H1 (cell line): ENCODE measurements around the gene GSAP. TPM values are rescaled to one million over a fixed set of nuclear protein-coding genes. Genes with fewer than 3 reads are reported as not detected.

ENCODE experiments used
- ASH2L ChIP-seq: fragments of 200-600, 300-600 bp; sonication (generic); IDR thresholded peaks from one replicate; pipeline ENCODE4 v1.7.1; 2017; ENCODE audit warnings: low read length
- CREB1 ChIP-seq: IDR thresholded peaks from 2 replicates; pipeline ENCODE4 v1.6.1; 2012; ENCODE audit warnings: inconsistent platforms
- GTF2F1 ChIP-seq: IDR thresholded peaks from 2 replicates; pipeline ENCODE4 v1.6.1; 2012; ENCODE audit warnings: low read depth, low read length, improper control_type of control experiment, borderline replicate concordance
- PHF8 ChIP-seq: fragments of 200-600 bp; sonication (generic); conservative IDR thresholded peaks from 2 replicates; pipeline ENCODE4 v1.7.1; 2012; ENCODE audit warnings: low read depth, mild to moderate bottlenecking, inconsistent platforms, low read length, moderate library complexity
- RFX5 ChIP-seq: IDR thresholded peaks from 2 replicates; pipeline ENCODE4 v1.6.1; 2011; ENCODE audit warnings: low read depth, low read length, improper control_type of control experiment, borderline replicate concordance
- SUZ12 ChIP-seq: fragments of 200-600 bp; sonication (generic); IDR thresholded peaks from 2 replicates; pipeline ENCODE4 v1.6.1; 2012; ENCODE audit warnings: mild to moderate bottlenecking, inconsistent platforms, low read length, moderate library complexity, mixed read lengths
- TEAD4 ChIP-seq: IDR thresholded peaks from 2 replicates; pipeline ENCODE4 v1.6.1; 2012; ENCODE audit warnings: low read depth, low read length, inconsistent platforms, mixed read lengths
- polyA plus RNA-seq, 7 experiments: library from polyadenylated mRNA; depleted of rRNA in 3 of 7; stranded (reverse) in 5 of 7; unstranded in 2 of 7; fragments of >200 nt in 5 of 7; fragments of 200-250 nt in 2 of 7; gene quantifications; 1 replicate in 5 of 7; 2 replicates in 1 of 7; 4 replicates in 1 of 7; pipeline versions ENCODE4 v1.2.1 to v1.2.3, GENCODE V29; 2011 to 2013; ENCODE audit warnings: missing spikeins in 2 of 7, mixed read lengths in 2 of 7
- total RNA-seq: library from RNA; stranded (reverse); fragmentation: NEBNext Ultra II Directional; extraction: Animal tissue kit (Norgen Biotek cat#: 25700); gene quantifications from 2 replicates; pipeline ENCODE4 v1.2.1, GENCODE V29; 2021
- TF ChIP-seq, protein P1 (sequence below): fragments of 300-600 bp; sonication (generic); IDR thresholded peaks from 2 replicates; pipeline ENCODE4 v1.7.1; 2012; ENCODE audit warnings: low read length, moderate library complexity, mild to moderate bottlenecking, inconsistent platforms; ENCODE audit not compliant: insufficient replicate concordance
- TF ChIP-seq, protein P2 (sequence below), 3 experiments: IDR thresholded peaks; 1 replicate in 2 of 3; 2 replicates in 1 of 3; pipeline versions ENCODE4 v1.5.1 to v1.6.1; 2011; ENCODE audit warnings: low read length in 3 of 3, mild to moderate bottlenecking in 3 of 3, inconsistent platforms in 2 of 3, low read depth in 1 of 3, moderate library complexity in 1 of 3; ENCODE audit not compliant: insufficient read depth in 1 of 3; ENCODE audit errors: control extremely low read depth in 1 of 3

The GSAP gene
- total and polyA plus RNA-seq, 2 of the 8 experiments (the other 6 are each of a cell fraction or from before 2014, with no cell fraction given): 0.93 to 2.1 TPM

DNA sequence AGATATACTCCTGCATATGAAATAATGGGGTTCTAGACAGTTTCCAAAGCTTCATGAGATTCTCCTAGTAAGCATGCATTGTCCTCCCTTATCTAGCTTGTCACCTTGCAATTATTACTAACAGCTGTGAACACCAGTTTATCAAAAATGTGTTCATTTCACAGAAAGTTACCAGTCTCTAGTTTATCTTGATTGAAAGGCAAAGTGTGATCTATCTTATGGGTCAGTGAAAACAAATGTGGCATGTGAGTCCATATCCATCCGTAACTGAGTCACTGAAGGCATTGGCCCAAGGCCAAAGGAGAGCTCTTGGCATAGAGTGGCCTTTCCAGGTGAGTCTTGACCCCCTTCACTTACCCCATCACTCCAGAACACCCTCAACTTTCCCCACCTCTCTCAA is 53.2 kb downstream of the GSAP start (continued):
- TF ChIP-seq, protein P1, sequence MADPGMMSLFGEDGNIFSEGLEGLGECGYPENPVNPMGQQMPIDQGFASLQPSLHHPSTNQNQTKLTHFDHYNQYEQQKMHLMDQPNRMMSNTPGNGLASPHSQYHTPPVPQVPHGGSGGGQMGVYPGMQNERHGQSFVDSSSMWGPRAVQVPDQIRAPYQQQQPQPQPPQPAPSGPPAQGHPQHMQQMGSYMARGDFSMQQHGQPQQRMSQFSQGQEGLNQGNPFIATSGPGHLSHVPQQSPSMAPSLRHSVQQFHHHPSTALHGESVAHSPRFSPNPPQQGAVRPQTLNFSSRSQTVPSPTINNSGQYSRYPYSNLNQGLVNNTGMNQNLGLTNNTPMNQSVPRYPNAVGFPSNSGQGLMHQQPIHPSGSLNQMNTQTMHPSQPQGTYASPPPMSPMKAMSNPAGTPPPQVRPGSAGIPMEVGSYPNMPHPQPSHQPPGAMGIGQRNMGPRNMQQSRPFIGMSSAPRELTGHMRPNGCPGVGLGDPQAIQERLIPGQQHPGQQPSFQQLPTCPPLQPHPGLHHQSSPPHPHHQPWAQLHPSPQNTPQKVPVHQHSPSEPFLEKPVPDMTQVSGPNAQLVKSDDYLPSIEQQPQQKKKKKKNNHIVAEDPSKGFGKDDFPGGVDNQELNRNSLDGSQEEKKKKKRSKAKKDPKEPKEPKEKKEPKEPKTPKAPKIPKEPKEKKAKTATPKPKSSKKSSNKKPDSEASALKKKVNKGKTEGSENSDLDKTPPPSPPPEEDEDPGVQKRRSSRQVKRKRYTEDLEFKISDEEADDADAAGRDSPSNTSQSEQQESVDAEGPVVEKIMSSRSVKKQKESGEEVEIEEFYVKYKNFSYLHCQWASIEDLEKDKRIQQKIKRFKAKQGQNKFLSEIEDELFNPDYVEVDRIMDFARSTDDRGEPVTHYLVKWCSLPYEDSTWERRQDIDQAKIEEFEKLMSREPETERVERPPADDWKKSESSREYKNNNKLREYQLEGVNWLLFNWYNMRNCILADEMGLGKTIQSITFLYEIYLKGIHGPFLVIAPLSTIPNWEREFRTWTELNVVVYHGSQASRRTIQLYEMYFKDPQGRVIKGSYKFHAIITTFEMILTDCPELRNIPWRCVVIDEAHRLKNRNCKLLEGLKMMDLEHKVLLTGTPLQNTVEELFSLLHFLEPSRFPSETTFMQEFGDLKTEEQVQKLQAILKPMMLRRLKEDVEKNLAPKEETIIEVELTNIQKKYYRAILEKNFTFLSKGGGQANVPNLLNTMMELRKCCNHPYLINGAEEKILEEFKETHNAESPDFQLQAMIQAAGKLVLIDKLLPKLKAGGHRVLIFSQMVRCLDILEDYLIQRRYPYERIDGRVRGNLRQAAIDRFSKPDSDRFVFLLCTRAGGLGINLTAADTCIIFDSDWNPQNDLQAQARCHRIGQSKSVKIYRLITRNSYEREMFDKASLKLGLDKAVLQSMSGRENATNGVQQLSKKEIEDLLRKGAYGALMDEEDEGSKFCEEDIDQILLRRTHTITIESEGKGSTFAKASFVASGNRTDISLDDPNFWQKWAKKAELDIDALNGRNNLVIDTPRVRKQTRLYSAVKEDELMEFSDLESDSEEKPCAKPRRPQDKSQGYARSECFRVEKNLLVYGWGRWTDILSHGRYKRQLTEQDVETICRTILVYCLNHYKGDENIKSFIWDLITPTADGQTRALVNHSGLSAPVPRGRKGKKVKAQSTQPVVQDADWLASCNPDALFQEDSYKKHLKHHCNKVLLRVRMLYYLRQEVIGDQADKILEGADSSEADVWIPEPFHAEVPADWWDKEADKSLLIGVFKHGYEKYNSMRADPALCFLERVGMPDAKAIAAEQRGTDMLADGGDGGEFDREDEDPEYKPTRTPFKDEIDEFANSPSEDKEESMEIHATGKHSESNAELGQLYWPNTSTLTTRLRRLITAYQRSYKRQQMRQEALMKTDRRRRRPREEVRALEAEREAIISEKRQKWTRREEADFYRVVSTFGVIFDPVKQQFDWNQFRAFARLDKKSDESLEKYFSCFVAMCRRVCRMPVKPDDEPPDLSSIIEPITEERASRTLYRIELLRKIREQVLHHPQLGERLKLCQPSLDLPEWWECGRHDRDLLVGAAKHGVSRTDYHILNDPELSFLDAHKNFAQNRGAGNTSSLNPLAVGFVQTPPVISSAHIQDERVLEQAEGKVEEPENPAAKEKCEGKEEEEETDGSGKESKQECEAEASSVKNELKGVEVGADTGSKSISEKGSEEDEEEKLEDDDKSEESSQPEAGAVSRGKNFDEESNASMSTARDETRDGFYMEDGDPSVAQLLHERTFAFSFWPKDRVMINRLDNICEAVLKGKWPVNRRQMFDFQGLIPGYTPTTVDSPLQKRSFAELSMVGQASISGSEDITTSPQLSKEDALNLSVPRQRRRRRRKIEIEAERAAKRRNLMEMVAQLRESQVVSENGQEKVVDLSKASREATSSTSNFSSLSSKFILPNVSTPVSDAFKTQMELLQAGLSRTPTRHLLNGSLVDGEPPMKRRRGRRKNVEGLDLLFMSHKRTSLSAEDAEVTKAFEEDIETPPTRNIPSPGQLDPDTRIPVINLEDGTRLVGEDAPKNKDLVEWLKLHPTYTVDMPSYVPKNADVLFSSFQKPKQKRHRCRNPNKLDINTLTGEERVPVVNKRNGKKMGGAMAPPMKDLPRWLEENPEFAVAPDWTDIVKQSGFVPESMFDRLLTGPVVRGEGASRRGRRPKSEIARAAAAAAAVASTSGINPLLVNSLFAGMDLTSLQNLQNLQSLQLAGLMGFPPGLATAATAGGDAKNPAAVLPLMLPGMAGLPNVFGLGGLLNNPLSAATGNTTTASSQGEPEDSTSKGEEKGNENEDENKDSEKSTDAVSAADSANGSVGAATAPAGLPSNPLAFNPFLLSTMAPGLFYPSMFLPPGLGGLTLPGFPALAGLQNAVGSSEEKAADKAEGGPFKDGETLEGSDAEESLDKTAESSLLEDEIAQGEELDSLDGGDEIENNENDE: no peak
- TF ChIP-seq RFX5 (no peak), TEAD4 (no peak), CREB1 (no peak), ASH2L (no peak), SUZ12 (no peak), GTF2F1 (no peak), PHF8 (no peak)
- TF ChIP-seq, protein P2, sequence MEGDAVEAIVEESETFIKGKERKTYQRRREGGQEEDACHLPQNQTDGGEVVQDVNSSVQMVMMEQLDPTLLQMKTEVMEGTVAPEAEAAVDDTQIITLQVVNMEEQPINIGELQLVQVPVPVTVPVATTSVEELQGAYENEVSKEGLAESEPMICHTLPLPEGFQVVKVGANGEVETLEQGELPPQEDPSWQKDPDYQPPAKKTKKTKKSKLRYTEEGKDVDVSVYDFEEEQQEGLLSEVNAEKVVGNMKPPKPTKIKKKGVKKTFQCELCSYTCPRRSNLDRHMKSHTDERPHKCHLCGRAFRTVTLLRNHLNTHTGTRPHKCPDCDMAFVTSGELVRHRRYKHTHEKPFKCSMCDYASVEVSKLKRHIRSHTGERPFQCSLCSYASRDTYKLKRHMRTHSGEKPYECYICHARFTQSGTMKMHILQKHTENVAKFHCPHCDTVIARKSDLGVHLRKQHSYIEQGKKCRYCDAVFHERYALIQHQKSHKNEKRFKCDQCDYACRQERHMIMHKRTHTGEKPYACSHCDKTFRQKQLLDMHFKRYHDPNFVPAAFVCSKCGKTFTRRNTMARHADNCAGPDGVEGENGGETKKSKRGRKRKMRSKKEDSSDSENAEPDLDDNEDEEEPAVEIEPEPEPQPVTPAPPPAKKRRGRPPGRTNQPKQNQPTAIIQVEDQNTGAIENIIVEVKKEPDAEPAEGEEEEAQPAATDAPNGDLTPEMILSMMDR (IDR thresholded peaks at IDR 0.05; ENCODE audit: control extremely low read depth in 1 of 3, insufficient read depth in 1 of 3, low read depth in 1 of 3, low read length in 3 of 3): no peak
